ENCODE results near the gene WDR75.

WDR75 gene

DNA sequence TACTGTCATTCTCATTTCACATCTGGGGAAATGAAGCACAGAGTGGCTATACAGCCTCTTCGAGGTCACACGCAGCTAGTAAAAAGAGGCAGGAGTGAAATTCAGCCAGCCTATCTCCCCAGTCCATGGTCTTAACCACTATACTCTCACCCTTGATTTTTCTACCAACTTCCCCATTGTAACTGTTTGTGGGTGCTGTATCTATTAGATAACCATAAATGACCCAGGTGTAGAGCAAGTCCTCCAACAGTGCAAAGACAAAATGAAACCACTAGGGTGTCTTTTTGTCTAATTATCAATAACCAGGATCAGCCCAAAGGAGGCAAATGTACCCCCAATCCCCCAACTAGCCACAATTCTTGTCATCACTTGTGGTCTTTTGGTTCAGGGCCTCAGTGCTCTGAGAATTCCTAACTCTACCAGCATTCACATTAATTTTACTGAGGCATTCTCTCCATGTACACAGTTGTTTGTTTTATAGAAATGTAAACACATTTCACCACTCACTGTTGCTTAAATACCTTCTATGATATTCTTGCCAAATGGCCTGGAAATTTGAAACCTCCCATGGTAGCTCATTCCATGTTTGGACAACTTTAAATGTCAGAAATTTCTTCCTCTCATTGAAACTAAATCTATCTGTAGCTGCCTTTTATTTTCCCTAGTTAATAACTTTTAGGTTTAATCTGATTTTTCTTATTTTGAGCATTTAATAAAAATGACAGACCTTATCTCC is 80.6 kb downstream of the WDR75 start:
- 100% methylated on average over 2 of the region's 2 CpGs for WGBS, 2 experiments
- no peaks in the 10 kb centered on the region for H3K4me1 ChIP-seq (ENCODE audit: control insufficient read depth, insufficient read depth, low read length)

DNA sequence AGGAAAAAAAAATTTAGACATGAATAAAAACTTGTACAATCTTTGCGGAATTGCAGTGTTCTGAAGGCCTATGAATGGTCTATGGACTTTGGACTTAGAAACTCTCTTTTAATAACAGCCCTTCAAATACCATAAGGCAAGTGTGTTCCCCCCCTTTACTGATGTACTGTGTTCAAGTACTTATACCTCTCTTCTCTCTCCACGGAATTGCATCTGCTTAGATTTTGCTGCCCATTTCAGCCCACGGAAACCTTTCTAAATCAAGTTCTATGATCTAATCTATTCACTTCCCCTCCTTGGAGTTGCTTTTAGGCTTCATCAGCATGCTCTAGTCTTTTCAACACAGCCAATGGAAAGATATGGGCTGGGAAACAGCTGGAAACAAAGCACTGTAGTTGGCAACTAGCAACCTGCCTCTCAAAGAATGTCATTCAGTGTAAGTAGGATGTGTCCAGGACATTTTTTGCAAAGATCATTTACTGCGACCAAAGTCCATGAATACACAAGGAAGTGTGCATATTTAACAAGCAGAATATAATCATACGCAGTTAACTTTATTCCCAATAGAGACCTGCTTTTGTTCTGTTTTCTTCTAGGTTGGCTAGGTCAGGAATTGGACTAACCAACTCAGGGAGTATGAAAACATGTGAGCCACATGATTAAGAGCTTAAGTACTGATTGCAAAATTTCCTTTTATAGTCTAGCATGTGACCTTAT is 81.3 kb downstream of the WDR75 start:
- WGBS, 2 experiments: 94 to 97% methylated on average over 5 of the region's 5 CpGs
- no peak overlapping the region for H3K27ac ChIP-seq (ENCODE audit: insufficient read depth, low read depth, low read length, poor library complexity, severe bottlenecking)
- H3K4me3 ChIP-seq (ENCODE audit: insufficient read depth, low read depth, low read length): no peak overlapping the region
- no peaks in the 10 kb centered on the region for H3K36me3 ChIP-seq (ENCODE audit: control insufficient read depth, insufficient read depth, low read length)
- no peaks in the 10 kb centered on the region for H3K4me1 ChIP-seq (ENCODE audit: control insufficient read depth, insufficient read depth, low read length)
- H3K9me3 ChIP-seq (ENCODE audit: control insufficient read depth, low read length): no peaks in the 10 kb centered on the region
- H3K27me3 ChIP-seq (ENCODE audit: control insufficient read depth, insufficient read depth, low read length, poor library complexity, severe bottlenecking): no peaks in the 10 kb centered on the region

More for the DNA sequence above, 80.6 kb downstream of the WDR75 start:
- Histone ChIP-seq H3K27me3 (ENCODE audit: control insufficient read depth, insufficient read depth, low read length, poor library complexity, severe bottlenecking) (no peaks in the 10 kb centered on the region), H3K27ac (ENCODE audit: insufficient read depth, low read depth, low read length, poor library complexity, severe bottlenecking) (no peak overlapping the region), H3K9me3 (ENCODE audit: control insufficient read depth, low read length) (no peaks in the 10 kb centered on the region), H3K4me3 (ENCODE audit: insufficient read depth, low read depth, low read length) (no peak overlapping the region), H3K36me3 (ENCODE audit: control insufficient read depth, insufficient read depth, low read length) (no peaks in the 10 kb centered on the region)

DNA sequence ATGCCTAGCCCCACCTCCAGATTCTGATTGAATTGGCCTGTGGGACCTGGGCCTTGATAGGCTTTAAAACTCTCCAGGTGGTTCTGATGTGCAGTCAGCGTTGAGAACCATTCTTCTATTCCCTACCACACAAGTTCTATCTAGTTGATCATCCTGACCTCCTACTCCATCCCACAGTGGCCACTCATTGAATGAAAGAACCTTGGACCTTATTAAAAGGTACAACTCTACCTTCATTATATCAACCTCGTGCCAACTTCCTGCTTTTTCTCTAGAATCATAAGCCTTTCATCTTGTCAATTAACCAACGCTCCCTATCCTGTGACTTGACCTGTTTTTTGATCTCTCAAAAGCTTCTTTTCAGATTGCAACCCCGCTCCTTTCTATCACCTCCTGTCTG is 83.5 kb downstream of the WDR75 start:
- WGBS, 2 experiments: 90 to 92% methylated on average over 4 of the region's 4 CpGs
- no peak overlapping the region for H3K4me3 ChIP-seq (ENCODE audit: insufficient read depth, low read depth, low read length)

More for the DNA sequence above, 83.5 kb downstream of the WDR75 start:
- Histone ChIP-seq H3K9me3 (ENCODE audit: control insufficient read depth, low read length) (no peaks in the 10 kb centered on the region), H3K27ac (ENCODE audit: insufficient read depth, low read depth, low read length, poor library complexity, severe bottlenecking) (no peak overlapping the region), H3K27me3 (ENCODE audit: control insufficient read depth, insufficient read depth, low read length, poor library complexity, severe bottlenecking) (no peaks in the 10 kb centered on the region), H3K4me1 (ENCODE audit: control insufficient read depth, insufficient read depth, low read length) (no peaks in the 10 kb centered on the region), H3K36me3 (ENCODE audit: control insufficient read depth, insufficient read depth, low read length) (no peaks in the 10 kb centered on the region)
